Left colon (tissue), 2 donors: ENCODE results near the gene MAPKAPK3. TPM values are rescaled to one million over a fixed set of nuclear protein-coding genes. Genes with fewer than 3 reads are reported as not detected.

Source experiments
- ATAC-seq: fragments of 200-7000 bp; cut with Tn5 transposase; one replicate; pipeline ENCODE4 v1.9.1; 2020; ENCODE audit warnings: mild to moderate bottlenecking, moderate library complexity
- DNase-seq, 2 donors: peaks; one replicate each; pipeline ENCODE4 v3.0.0-alpha.2; 2020
- intact Hi-C, 2 donors: fragments of 100-400 bp; cut with DNase I in 1 of 2; cut with micrococcal nuclease in 1 of 2; formaldehyde crosslinking; loops; one replicate each; pipeline versions ENCODE4 v1.11.2 to v1.14.0; 2022; cut with DNase I, micrococcal nuclease
- total RNA-seq, 2 donors: library from RNA; stranded (reverse); fragmentation: NEBNext Ultra II Directional; extraction: Animal tissue kit (Norgen Biotek cat#: 25700); gene quantifications; one replicate each; pipeline ENCODE4 v1.2.1, GENCODE V29; 2021
- donor health status: DM: no; HTN: no; CAD: no.
- donor health status: DM: yes; HTN: yes; CAD: no.

The MAPKAPK3 gene
- total RNA-seq, 2 donors from 2014 or later = 31.7 to 33.6 TPM

DNA sequence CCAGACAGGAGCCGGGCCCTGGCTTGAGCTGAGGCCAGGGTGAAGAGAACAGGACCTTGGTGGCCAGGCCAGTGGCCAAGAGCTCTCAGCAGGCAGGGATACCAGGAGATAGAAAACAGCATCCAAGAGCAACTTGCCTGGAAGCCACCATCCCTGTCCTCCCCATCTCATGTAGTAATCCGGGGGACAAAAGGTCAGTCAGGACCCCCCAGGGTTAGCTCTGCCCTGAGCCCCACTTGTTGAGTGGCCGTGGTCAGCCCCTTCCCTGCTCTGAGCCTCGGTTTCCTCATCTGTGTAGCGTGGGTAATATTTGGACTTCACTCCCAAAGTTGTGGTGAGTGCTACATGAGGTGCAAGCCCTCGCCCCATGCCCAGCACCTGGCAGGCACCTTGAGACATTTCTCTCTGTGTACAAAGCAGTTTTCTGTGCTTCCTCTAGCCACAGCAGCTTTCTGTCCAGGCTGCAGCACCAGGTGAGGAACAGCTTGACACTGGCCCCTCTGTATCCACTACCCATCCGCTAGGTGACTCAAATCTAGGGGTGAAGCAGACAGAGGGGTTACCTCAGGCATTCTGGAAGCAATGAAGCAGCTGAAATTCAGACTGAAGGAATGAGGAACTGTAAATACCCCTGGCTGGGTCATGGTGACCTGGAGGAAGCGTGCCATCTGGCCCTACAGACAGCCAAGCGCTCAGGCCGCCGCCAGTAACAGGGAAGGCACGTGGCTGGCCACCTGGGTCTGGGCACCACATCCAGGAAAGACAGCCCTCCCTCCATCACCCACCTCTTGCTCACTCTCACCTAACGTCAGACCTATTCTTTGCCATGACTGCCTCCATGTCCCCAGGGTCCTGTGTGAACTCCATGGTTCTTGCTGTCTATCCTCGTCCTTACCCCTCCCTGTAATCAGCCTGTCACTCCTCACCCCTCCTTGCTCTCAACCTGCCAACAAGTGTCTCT is 12.0 kb upstream of the MAPKAPK3 start:
- ATAC-seq (no peak), DNase-seq (peak in 1 of 2 donors; percentile 45)
- intact Hi-C loops = no loop called here

DNA sequence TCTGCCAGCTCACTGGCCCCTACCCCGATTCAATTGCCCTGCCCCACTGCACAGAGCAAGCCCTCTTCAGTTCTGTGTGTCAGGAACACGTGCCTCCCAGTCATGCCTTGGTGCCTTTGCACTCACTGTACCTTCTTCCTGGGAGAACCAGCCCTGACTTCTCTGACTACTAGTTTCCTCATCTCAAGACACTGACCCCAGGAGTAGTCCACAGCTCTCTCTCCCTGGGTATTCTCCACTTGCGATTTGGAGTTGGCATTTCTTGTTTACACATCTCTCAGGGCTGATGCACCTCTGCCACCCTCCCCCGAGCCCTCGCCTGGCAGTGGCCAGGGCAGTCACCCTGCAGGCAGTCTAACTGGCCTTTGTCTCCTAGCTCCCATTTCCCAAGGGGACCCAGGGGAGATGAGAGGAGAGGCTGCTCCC is 11.0 kb upstream of the MAPKAPK3 start:
- ATAC-seq (no peak), DNase-seq (no peak)
- intact Hi-C loops = no loop called here

DNA sequence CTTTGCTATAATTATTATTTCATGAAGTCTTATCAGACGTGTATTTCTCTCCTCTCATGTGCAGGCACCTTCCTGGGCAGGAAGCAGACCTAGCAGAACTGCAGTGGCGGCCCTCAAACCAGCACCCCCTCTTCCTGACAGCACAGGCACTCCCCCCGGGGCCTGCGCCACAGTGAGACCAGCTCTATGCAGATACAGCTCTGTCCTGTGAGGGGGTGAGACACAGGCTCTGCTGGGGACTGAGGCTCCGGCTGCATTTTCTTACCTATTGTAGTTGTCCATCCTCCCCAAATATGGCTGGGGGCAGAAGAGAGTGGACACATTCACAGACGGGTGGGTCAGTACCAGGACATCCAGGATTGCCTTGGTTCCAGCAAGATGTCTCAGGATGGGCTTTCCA is 10.4 kb upstream of the MAPKAPK3 start:
- intact Hi-C loops = no loop called here
- ATAC-seq = no peak
- no peak for DNase-seq

DNA sequence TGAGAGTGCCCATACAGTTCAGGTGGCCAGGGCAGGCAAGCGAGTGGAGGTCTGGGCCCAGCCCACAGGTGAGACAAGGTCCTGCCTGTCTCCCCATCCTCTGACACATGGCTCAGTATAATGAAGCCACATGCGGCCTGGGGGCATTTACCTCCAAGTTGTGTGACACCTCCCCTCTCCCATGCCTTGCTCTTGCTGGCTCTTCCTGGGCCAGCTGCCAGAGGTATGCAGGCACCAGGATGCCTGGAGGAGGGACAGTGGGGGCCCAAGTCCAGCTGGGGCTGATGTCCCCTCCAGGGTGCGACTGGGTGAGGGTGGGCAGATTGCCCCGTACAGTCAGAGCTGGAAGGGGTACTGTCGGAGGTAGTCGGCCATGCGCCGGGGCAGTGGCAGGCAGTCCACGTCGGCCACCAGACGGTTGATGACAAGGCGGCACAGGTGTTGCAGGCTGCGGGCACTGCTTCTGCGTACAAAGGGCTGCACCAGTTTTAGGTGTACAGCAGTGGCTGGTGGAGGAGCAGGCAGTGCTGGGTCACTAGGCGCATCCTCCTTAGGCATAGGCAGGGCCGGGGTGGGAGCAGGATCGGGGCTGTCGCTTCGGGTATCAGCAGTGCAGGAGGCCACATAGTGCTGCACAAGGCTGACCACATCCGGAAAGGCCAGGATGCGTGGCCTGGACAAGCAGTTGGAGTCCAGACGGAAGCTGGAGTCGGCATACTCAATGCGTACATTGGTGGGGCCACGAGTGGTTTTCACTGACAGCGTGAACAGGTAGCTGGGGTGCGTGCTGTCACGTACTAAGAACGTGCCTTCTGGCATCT is 9.5 kb upstream of the MAPKAPK3 start:
- ATAC-seq = no peak
- DNase-seq = no peak
- intact Hi-C loops = no loop called here

DNA sequence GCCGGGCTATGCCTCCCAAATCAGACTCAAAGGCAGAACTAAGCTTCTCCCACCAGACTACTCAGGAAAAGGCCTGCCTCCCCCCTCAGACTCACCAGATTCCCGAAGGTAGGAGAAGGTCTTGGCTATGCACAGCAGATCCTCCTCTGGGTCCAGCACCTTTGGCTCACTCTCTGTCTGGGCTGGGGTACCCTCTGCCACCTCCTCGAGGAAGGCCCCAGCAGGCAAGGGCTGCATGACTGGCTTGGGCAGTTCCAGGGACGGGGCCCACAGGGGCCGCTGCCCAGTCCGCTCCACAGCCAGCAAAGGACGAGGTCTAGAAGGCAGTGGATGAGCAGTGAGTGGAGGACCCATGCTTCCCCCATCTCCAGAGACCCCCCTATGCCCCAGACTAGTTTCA is 8.7 kb upstream of the MAPKAPK3 start:
- intact Hi-C loops = no loop called here
- ATAC-seq = no peak
- no peak for DNase-seq

DNA sequence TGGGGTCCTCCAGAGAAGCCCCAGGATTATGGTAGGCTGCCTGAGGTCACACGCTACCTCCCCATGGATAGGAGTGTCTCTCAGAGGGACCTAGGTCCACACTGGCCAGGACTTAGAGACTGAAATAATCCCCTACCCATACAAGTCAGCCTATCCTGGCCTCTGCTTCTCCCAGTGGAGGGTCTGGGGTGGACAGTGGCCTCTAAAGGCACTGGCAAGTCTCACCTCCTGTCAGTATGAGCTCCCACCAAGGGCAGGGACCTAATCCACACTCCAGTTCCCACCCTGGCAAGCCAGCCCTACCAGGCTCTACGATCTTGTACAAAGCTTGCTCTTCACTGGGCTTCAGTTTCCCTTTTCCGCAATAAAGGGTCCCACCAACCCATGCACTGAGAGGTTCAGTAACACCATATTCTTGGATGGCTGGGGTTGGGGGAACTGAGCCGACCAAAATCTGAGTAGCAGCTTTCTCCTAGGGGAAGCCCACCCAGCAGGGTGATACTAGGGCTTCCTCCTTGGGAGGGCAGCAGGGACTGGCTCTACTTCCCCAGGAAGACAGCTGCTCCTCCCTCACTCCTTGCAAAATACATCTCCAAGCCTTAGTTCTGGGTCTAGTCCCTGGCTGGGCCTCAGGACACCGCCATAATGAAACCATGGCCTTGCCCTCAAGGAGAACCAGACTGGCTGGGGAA is 7.7 kb upstream of the MAPKAPK3 start:
- no peak for ATAC-seq
- no peak for DNase-seq
- intact Hi-C loops = no loop called here

DNA sequence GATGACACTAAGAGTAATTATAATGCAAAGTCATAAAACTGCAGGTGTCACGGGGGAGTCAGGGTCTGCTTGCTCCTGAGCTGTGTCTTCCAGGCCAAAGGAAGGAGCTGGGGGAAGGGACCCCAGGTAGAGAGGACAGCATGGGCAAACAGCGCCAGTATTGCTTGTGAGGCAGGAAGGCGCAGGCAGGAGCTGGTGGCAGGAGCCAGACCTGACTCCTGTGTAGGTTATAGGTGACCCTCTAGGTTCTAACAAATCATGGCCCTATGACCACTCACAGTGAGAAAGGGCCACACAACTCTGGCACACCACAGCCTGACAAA is 7.2 kb upstream of the MAPKAPK3 start:
- intact Hi-C loops = loop anchor here in 1 of 2 donors (5.0 kb wide), 1 partner anchor 37 kb away; no protein-coding TSS in a partner anchor
- DNase-seq (no peak), ATAC-seq (no peak)

DNA sequence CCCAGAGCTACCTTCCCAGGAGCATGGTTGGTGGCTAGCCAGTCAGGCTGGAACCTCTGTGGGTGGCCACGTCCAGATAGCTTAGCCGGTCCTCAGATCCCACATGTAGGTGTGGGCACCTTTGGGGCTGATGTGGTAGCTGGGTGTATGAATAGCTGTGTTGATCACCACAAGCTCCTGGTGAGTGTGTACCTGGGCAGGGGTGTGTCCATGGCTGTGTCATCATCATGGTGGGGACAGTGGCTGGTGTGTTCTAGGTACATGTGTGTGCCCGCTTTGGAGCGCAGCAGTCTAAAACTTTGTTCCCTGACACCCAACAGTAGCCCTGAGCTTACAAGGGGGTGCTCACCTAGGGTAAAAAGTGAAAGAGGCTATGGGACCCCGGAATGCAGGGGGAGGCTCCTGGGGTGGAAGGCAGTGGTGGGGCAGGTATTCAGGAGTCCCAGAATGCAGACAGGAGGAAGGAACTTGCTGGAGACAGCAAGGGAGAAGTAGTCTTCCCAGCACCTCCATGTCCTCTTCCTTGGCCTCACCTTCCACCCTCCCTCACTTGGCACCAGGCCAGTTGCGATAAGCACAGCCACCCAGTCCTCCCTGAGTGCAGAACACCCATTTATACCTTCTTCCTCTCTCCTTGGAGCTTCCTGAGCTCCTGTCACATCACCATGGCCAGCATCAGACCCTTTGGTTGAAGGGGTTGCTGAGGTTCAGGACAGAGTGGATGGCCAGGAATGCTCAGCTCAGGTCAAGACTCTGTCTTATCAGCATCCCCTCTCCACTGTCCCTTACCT is 6.6 kb upstream of the MAPKAPK3 start:
- intact Hi-C loops = loop anchor here in 1 of 2 donors (5.0 kb wide), 1 partner anchor 38 kb away; no protein-coding TSS in a partner anchor
- peak; percentile 86 to 91 for DNase-seq
- peak; percentile 55 for ATAC-seq

DNA sequence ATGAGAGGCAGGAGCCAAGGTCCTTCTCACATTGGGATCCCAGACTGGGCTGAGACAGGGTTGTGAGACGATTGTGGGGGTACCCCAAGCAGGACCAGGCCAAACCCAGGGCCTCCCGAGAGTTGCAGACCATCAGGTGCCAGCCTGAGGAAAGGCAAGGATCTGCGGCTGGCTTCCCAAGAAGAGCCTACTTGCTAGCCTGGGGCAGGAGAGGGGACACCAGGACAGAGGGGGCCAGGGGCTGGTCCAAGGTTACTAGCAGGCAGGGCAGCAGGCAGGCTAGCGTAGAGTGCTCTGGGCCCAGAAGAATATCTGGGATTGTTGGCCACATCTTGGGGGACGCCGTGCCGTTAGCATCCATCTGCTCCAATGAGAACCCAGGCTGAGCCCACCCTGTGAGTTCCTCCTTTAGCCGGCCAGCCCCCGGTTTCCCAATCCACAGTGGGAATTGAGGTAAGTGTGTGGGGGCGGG is 5.9 kb upstream of the MAPKAPK3 start:
- intact Hi-C loops = loop anchor here in 1 of 2 donors (5.0 kb wide), 1 partner anchor 39 kb away; no protein-coding TSS in a partner anchor
- ATAC-seq = no peak
- DNase-seq = no peak

DNA sequence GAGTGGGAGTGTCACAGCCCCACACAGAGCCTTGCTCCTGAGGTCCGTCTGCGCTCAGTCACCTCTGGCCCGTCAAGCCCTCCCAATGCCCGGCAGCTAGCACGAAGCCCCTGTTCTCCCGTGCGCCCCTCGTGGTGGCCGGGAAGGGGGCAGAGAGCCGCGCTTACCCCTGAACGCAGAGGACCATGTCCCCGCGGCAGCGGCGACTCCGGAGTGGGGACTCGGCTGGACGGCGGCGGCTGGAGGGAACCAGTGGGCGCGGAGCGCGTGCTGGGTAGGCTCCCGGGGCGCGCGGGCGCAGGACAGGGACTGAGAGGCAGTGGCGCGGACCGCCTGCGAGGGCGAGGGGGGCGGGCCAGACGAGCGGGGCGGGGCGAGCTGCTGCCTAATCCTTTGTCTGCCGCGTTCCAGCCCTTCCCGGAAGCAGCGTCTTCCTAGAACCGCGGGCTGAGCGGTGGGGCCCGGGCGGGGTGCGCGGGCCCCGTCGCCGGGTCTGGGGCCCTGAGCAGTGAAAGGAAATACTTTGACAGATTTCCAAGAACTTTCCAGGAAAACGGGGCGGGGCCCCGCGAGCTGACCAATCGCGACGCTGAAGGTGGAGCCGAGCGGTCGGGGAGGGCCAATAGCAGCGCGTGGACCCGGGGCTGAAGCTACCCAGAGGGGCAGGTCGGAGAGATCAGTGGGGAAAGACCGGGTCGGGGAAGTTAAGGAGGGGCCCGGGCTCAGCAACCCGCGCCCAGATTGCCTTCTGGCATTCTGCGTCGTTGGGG is 5.3 kb upstream of the MAPKAPK3 start, which contains the start of gene CISH:
CISH (minus strand) TSS at position 311 of the 770 bp plus-strand sequence; CDS start at position 187, 124 bp downstream.
- ATAC-seq = peak; percentile 75
- peak; percentile 98 for DNase-seq
- intact Hi-C loops = loop anchor here in 1 of 2 donors (5.0 kb wide), 1 partner anchor 39 kb away; no protein-coding TSS in a partner anchor

DNA sequence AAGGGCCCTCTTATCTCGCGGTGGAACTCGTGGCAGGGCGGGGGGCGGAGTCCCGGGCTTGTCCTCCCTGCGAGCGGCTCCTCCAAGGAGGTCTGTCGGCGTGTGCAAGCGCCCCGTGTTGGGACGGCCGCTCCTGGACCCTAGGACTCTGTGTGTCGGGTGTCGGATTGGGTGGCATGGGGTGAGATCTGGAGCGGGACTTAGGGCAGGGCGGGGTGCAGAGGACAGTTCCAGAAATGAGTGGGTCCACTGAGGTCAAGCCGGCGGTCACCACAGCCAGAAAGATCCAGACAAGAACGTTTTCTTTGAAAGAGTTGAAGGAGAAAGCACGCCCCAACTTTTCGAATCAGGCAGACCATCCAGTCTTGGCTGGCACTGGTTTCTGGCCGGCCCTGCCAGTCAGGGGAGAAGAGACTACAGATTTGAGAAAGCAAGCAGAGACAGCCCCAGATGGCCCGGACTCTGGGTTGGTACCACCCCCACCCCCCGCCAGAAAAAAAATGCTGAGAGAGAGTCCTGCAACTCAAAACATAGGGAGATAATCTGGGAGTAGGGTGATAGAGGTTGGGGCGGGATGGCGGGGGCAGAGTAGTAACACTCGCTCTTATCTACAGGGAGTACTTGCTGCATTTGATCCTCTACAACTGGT is 4.6 kb upstream of the MAPKAPK3 start:
- ATAC-seq = no peak
- intact Hi-C loops = loop anchor here in 1 of 2 donors (5.0 kb wide), 1 partner anchor 40 kb away; no protein-coding TSS in a partner anchor

DNA sequence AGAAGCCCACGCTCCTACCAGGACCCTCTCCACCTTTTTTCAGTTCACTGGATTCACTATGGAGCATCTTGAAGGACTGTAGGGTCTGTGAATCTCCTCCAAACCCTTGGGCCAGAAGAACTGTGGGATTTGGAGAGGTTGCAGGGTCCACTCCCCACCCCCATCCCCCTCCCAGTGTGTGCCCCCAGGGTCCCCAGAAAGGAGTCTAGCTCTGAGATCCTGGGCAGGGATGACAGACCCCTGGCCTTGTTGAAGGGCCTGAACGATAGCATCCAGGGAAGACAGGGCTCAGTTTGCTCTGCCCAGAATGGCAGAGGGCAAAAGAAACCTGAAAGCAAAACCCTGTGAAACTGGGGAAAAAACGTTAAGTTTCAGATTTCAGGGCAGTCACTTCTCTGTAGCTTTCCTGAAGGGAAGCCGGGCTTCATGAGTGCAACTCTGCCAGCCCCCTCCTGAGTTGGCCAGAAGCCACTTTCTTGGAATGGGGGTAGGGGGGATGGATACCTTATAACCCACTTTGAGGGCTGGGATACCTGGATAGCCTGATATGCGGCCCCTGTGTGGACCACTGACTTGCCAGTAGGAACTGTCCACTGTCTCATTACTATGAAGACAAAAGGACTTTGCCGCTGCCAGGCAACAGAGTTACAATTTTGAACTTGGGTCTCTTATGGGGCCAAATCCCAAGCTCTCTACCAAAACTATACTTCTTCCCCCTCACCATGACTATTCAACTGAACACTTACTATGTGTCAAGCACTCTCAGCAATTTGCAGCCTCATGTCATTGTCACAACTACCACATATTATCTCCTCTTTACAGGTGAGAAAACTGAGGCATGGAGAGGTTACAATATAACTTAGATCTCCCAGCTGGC is 3.7 kb upstream of the MAPKAPK3 start:
- no peak for ATAC-seq
- intact Hi-C loops = loop anchor here in 1 of 2 donors (5.0 kb wide), 1 partner anchor 41 kb away; no protein-coding TSS in a partner anchor
- DNase-seq = no peak

More for the DNA sequence above, 4.6 kb upstream of the MAPKAPK3 start:
- no peak for DNase-seq

DNA sequence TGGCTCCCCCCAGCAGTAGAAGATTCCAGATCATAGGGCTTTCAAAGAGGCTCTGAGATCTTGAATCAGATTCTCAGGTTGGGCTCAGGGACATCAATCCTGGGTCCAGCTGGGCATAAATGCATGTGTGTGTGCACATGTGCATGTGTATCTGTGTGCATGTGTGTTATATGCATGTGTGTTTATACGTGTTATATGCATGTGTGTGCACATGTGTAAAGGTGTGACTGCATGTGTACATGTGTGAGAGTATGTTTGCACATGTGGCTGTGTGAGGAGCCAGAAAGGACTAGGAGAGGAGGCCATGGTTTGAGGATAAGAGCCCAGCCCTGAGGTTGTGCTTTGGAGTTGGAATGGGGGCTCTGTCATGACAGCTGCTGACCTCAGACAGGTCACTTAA is 1.8 kb upstream of the MAPKAPK3 start:
- no peak for ATAC-seq
- no peak for DNase-seq
- intact Hi-C loops = loop anchor here in 1 of 2 donors (2.0 to 5.0 kb wide), 2 partner anchors 42 to 772 kb away; partner anchors contain the start of gene MANF

DNA sequence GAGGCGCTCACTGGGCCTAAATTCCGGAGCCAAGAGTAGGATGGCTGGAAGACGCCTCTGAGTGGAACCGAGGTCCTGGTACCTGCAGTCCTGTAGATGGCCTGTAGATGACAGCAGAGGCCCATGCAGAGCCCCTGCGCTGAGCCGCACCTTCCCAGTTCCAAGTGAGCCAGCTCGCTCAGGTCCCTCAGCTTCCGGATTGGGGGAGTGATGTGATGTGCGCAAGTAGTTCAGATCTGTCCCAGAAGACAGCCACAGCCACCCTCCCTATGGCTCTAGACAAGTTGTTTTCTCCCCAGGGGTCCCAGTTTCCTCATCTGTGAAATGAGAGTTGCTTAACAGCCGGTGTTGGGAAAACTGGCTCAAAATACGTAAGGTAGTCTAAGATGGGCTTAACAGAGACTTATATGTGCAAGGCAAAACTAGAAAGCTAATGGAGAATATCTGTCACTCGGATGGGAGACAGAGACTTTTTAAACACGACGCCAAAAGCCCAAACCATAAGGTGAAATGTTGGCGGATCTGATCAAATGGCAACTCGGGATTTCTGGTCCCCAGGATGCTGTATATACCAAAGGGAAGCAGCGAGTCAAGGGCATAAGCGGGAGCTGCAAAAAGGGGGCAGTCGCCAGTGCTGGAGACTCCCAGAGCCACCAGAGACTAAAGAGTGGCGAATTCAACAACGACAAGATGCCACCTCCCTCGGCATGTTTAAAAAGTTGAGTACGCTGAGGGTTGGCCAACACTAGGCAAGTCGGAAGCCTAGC is 765 bp upstream of the MAPKAPK3 start:
- DNase-seq = peak; percentile 87 to 90
- ATAC-seq = peak; percentile 49
- intact Hi-C loops = loop anchor here in 1 of 2 donors (5.0 kb wide), 1 partner anchor 771 kb away; the partner anchor contains the start of gene MANF

DNA sequence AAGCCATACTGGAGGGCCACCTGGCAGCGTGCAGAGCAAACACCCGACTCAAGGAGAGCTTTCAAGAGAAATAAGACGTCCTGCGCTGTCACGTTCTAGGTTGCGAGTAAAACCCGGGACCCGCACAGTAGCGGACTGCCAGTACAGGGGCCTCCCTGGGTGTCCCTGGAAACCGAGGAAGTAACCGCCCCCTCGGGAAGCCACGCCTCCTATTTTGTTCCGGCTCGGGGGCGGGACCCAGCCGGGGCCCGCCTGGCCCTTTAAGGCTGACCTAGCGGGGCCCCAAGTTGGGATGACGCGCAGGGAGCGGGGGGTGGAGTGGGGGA is 218 bp upstream of the MAPKAPK3 start:
- peak; percentile 75 for ATAC-seq
- intact Hi-C loops = loop anchor here in 1 of 2 donors (5.0 kb wide), 1 partner anchor 771 kb away; the partner anchor contains the start of gene MANF

More for the DNA sequence above, 218 bp upstream of the MAPKAPK3 start:
- DNase-seq = peak; percentile 94 to 97
